ENCODE results near the gene ANO3. TPM values are rescaled to one million over a fixed set of nuclear protein-coding genes. Genes with fewer than 3 reads are reported as not detected.
"Not testable (repeated sequence)": the region's sequence is repeated elsewhere in the genome, so short reads cannot be mapped to it uniquely, and the experiment has no call there.

Gene ANO3
- total RNA-seq, 8 experiments from 2014 or later = 0.11 to 45.4 (median 0.39) TPM

- WGBS, 10 experiments = 38 to 89% (median 77%) methylated on average over 1 of the region's 1 CpG; no CpG with 5 or more reads in 2 of the 10 experiments
- H3K27ac ChIP-seq = no peak overlapping the region
- no peak for ATAC-seq (replicated peaks in 6 of 8)
- no peaks in the 10 kb centered on the region for H3K4me1 ChIP-seq (replicated peaks in 1 of 2)
- in situ Hi-C loops (cut with MboI; ENCODE audit: low pct_unique_long_range_greater_than_20kb in 2 of 9, low sequenced_read_pairs in 9 of 9, unreplicated experiment in 9 of 9) = loop anchor here in 1 of 9 experiments (25.0 kb wide), 1 partner anchor 314 kb away; no protein-coding TSS in a partner anchor
- H3K4me3 ChIP-seq = no peak overlapping the region
Observed at GRCh38 chr11:26626346-26626745, 294.4 kb downstream of the ANO3 start.

GRCh38 chr11:26632691-26633159 is 300.8 kb downstream of the ANO3 start:
- WGBS, 10 experiments = 0 to 85% (median 46%) methylated on average over 1 to 2 of the region's 2 CpGs; no CpG with 5 or more reads in 2 of the 10 experiments
- Histone ChIP-seq H3K27ac (no peak overlapping the region), H3K4me3 (no peak overlapping the region), H3K4me1 (replicated peaks in 1 of 2) (no peaks in the 10 kb centered on the region)
- ATAC-seq (replicated peaks in 6 of 8) = no peak
- in situ Hi-C loops (cut with MboI; ENCODE audit: low pct_unique_long_range_greater_than_20kb in 2 of 9, low sequenced_read_pairs in 9 of 9, unreplicated experiment in 9 of 9) = loop anchor here in 1 of 9 experiments (25.0 kb wide), 1 partner anchor 320 kb away; no protein-coding TSS in a partner anchor

GRCh38 chr11:26643314-26643713 is 311.4 kb downstream of the ANO3 start:
- not testable (repeated sequence) for H3K4me3 ChIP-seq; H3K4me1 ChIP-seq (replicated peaks in 1 of 2); ATAC-seq (replicated peaks in 6 of 8); H3K27ac ChIP-seq
- WGBS, 10 experiments = 80 to 100% (median 90%) methylated on average over 1 to 10 of the region's 10 CpGs
- in situ Hi-C loops (cut with MboI; ENCODE audit: low pct_unique_long_range_greater_than_20kb in 2 of 9, low sequenced_read_pairs in 9 of 9, unreplicated experiment in 9 of 9) = loop anchor here in 1 of 9 experiments (25.0 kb wide), 1 partner anchor 331 kb away; no protein-coding TSS in a partner anchor

- peak; percentile 72 to 100 (median 86) for ATAC-seq (replicated peaks in 6 of 8)
- in situ Hi-C loops (cut with MboI; ENCODE audit: low pct_unique_long_range_greater_than_20kb in 2 of 9, low sequenced_read_pairs in 9 of 9, unreplicated experiment in 9 of 9) = loop anchor here in 2 of 9 experiments (10.0 to 25.0 kb wide), 2 partner anchors 338 to 355 kb away; no protein-coding TSS in a partner anchor
- H3K4me3 ChIP-seq = no peak overlapping the region
- 0 to 91% (median 44%) methylated on average over 1 to 7 of the region's 8 CpGs; no CpG with 5 or more reads in 2 of the 10 experiments for WGBS, 10 experiments
- H3K27ac ChIP-seq = no peak overlapping the region
- H3K4me1 ChIP-seq (replicated peaks in 1 of 2) = no peaks in the 10 kb centered on the region
Observed at GRCh38 chr11:26649884-26650283, 318.0 kb downstream of the ANO3 start.

- no peak overlapping the region for H3K27ac ChIP-seq
- H3K4me3 ChIP-seq = no peak overlapping the region
- H3K4me1 ChIP-seq (replicated peaks in 1 of 2) = no peaks in the 10 kb centered on the region
- ATAC-seq (replicated peaks in 6 of 8) = peak in 2 of 8 experiments; percentile 16 to 21
- in situ Hi-C loops (cut with MboI; ENCODE audit: low pct_unique_long_range_greater_than_20kb in 2 of 9, low sequenced_read_pairs in 9 of 9, unreplicated experiment in 9 of 9) = loop anchor here in 1 of 9 experiments (10.0 kb wide), 1 partner anchor 357 kb away; no protein-coding TSS in a partner anchor
- 77 to 97% (median 89%) methylated on average over 3 to 6 of the region's 6 CpGs for WGBS, 10 experiments
Observed at GRCh38 chr11:26651916-26652315, 320.0 kb downstream of the ANO3 start.

DNA sequence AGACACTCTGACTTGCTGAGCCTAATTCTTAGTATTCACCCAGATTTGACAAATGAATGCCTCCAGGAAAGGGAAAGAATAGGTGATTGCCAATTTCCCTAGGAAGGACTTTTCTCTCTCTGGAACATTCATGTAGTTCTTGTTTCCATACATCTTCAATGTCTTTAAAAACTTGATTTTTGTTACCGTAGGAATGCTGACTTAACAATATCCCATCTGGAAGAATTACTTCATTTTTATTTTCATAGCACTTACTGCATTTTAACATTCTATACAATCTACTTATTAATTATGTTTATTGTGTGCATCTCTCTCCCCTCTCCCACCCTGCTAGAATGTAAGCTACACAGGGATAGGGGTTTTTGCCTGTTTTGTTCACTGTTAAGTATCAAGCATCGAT is 323.4 kb downstream of the ANO3 start:
- no peak for ATAC-seq (replicated peaks in 6 of 8)
- Histone ChIP-seq H3K27ac (no peak overlapping the region), H3K4me1 (replicated peaks in 1 of 2) (no peaks in the 10 kb centered on the region), H3K4me3 (no peak overlapping the region)
- WGBS, 10 experiments = 20 to 100% (median 89%) methylated on average over 1 to 2 of the region's 2 CpGs; no CpG with 5 or more reads in 2 of the 10 experiments
- in situ Hi-C loops (cut with MboI; ENCODE audit: low pct_unique_long_range_greater_than_20kb in 2 of 9, low sequenced_read_pairs in 9 of 9, unreplicated experiment in 9 of 9) = loop anchor here in 1 of 9 experiments (10.0 kb wide), 1 partner anchor 360 kb away; no protein-coding TSS in a partner anchor

DNA sequence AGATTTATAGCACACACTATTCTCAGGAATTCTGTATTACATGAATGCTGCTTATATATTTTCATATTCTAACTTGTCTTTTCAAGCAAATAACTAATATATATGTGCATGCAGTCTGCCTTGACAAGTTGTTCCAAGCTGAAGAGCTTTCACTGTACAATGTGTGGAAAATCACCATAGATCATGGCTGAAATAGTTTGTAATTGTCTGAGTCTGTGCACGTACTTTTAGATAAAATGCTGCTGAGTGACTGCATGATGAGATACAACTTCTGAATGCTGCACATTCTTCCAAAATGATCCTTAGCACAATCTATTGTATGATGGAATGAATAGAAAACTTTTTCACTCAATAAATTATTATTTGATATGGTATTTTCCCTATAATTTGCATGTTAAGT is 331.0 kb downstream of the ANO3 start:
- ATAC-seq (replicated peaks in 6 of 8) = no peak
- Histone ChIP-seq H3K4me3 (no peak overlapping the region), H3K27ac (no peak overlapping the region), H3K4me1 (replicated peaks in 1 of 2) (peaks cover 0 to 3% of the 10 kb centered on the region in 2 donors)
- 40 to 100% (median 67%) methylated on average over 1 of the region's 1 CpG; no CpG with 5 or more reads in 2 of the 10 experiments for WGBS, 10 experiments
- in situ Hi-C loops (cut with MboI; ENCODE audit: low pct_unique_long_range_greater_than_20kb in 2 of 9, low sequenced_read_pairs in 9 of 9, unreplicated experiment in 9 of 9) = no loop called here

DNA sequence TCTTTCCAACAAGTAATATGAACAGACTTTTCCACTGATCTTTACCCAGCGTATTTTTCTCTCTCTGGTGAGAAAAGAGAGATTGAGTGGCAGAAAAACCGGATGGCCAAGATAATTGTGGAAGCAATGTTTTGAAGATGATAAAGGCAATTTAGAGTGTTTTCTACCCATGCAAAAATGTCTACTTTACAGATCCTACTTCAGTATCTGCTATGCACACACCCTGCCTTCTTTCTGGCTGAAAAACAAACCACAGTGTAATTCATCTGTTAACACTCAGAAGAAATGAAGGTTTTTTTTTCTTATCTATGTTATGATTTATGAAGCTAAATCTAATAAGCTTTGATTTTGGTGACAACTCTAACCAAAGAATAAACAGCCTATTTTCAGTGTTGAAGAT is 333.1 kb downstream of the ANO3 start:
- Histone ChIP-seq H3K4me3 (no peak overlapping the region), H3K4me1 (replicated peaks in 1 of 2) (peaks cover 0 to 3% of the 10 kb centered on the region in 2 donors), H3K27ac (no peak overlapping the region)
- in situ Hi-C loops (cut with MboI; ENCODE audit: low pct_unique_long_range_greater_than_20kb in 2 of 9, low sequenced_read_pairs in 9 of 9, unreplicated experiment in 9 of 9) = no loop called here
- ATAC-seq (replicated peaks in 6 of 8) = no peak
- WGBS, 10 experiments = 26 to 100% (median 85%) methylated on average over 1 to 2 of the region's 2 CpGs; no CpG with 5 or more reads in 1 of the 10 experiments

DNA sequence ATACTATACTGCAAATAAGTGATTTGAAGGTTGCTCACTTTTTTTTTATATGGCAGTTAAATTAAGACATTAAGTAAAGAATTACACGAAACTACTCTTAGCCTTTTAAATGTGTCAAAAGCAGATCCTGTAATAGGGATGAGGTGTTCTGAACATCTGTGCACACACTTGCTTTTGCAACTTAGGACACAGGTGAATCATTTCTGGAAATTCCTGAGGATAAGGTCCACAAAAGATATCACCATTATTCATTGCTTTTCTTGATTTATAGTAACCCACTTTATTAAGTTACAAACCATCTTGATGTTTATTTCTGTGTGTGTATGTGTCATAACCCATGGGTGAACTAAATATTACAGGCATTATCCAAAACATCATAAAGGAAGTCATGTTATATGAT is 334.0 kb downstream of the ANO3 start:
- no peak for ATAC-seq (replicated peaks in 6 of 8)
- in situ Hi-C loops (cut with MboI; ENCODE audit: low pct_unique_long_range_greater_than_20kb in 2 of 9, low sequenced_read_pairs in 9 of 9, unreplicated experiment in 9 of 9) = no loop called here
- Histone ChIP-seq H3K27ac (no peak overlapping the region), H3K4me1 (replicated peaks in 1 of 2) (peaks cover 0 to 3% of the 10 kb centered on the region in 2 donors), H3K4me3 (no peak overlapping the region)
- WGBS, 10 experiments = 44 to 100% (median 89%) methylated on average over 1 of the region's 1 CpG; no CpG with 5 or more reads in 1 of the 10 experiments

- no peak for ATAC-seq (replicated peaks in 6 of 8)
- Histone ChIP-seq H3K4me1 (replicated peaks in 1 of 2) (no peaks in the 10 kb centered on the region), H3K4me3 (no peak overlapping the region), H3K27ac (no peak overlapping the region)
- in situ Hi-C loops (cut with MboI; ENCODE audit: low pct_unique_long_range_greater_than_20kb in 2 of 9, low sequenced_read_pairs in 9 of 9, unreplicated experiment in 9 of 9) = no loop called here
- 40 to 100% (median 88%) methylated on average over 1 to 2 of the region's 2 CpGs for WGBS, 10 experiments
Observed at GRCh38 chr11:26675233-26675928, 343.5 kb downstream of the ANO3 start.

GRCh38 chr11:26676641-26677040 is 344.7 kb downstream of the ANO3 start:
- 69 to 100% (median 87%) methylated on average over 1 to 2 of the region's 2 CpGs; no CpG with 5 or more reads in 3 of the 10 experiments for WGBS, 10 experiments
- ATAC-seq (replicated peaks in 6 of 8) = no peak
- Histone ChIP-seq H3K27ac (no peak overlapping the region), H3K4me1 (replicated peaks in 1 of 2) (no peaks in the 10 kb centered on the region), H3K4me3 (no peak overlapping the region)
- in situ Hi-C loops (cut with MboI; ENCODE audit: low pct_unique_long_range_greater_than_20kb in 2 of 9, low sequenced_read_pairs in 9 of 9, unreplicated experiment in 9 of 9) = no loop called here

- ATAC-seq (replicated peaks in 6 of 8) = no peak
- Histone ChIP-seq H3K4me3 (no peak overlapping the region), H3K27ac (no peak overlapping the region), H3K4me1 (replicated peaks in 1 of 2) (peaks cover 0 to 4% of the 10 kb centered on the region in 2 donors)
- in situ Hi-C loops (cut with MboI; ENCODE audit: low pct_unique_long_range_greater_than_20kb in 2 of 9, low sequenced_read_pairs in 9 of 9, unreplicated experiment in 9 of 9) = no loop called here
Observed at GRCh38 chr11:26677566-26677965, 345.6 kb downstream of the ANO3 start.

GRCh38 chr11:26687351-26687750 is 355.4 kb downstream of the ANO3 start:
- ATAC-seq (replicated peaks in 6 of 8) = peak in 3 of 8 experiments; percentile 63 to 99 (median 70)
- 0 to 92% (median 83%) methylated on average over 1 of the region's 1 CpG; no CpG with 5 or more reads in 3 of the 10 experiments for WGBS, 10 experiments
- no peak overlapping the region for H3K4me3 ChIP-seq
- peaks cover 0 to 4% of the 10 kb centered on the region in 2 donors for H3K4me1 ChIP-seq (replicated peaks in 1 of 2)
- in situ Hi-C loops (cut with MboI; ENCODE audit: low pct_unique_long_range_greater_than_20kb in 2 of 9, low sequenced_read_pairs in 9 of 9, unreplicated experiment in 9 of 9) = no loop called here
- H3K27ac ChIP-seq = no peak overlapping the region
